HG02588 (cell line): ENCODE data around the gene NOS1AP.

ENCODE experiments used
- ATAC-seq: cut with Tn5 transposase; IDR thresholded peaks from one replicate; pipeline ENCODE4 v1.9.1; 2021; ENCODE audit warnings: mild to moderate bottlenecking, moderate library complexity; ENCODE audit not compliant: unreplicated experiment

Gene NOS1AP

DNA sequence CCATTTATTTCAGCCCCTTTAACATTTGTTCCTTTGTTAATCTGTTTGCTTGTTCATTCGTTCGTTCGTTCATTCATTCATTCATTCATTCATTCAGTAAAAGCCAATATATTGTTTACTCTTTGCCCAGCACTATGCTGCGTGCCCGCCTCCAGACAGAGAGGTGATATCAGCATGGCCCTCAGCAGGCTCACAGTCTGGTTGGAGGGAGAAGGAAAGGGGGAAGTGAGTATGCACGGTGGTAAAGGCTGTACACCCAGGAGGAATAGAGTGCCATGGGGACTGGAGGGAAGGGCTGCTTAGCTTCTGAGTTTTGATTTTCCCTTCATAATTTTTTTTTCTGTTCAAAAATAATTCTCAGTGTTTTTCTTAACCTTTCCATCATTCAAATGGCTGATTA is 144.7 kb downstream of the NOS1AP start:
- no peak for ATAC-seq

DNA sequence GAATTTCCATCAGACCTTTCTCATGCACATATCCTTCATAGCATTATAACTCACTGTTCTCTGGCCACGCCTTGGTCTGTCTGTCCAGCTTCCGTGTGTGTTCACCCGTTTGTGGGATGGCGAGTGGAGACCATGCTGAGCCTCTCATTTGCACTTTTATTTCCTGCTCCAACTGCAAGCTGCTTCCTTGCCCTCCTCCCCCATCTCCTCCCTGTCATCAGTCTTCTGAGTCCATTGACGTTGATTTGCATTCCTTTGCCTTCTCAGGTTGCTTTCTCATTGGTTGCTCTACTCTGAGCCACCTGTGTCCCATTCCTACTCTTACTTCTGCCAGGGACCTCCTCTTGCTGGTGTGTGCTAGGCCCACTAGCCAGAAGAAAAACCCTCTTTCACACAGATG is 146.4 kb downstream of the NOS1AP start:
- ATAC-seq, result no peak

DNA sequence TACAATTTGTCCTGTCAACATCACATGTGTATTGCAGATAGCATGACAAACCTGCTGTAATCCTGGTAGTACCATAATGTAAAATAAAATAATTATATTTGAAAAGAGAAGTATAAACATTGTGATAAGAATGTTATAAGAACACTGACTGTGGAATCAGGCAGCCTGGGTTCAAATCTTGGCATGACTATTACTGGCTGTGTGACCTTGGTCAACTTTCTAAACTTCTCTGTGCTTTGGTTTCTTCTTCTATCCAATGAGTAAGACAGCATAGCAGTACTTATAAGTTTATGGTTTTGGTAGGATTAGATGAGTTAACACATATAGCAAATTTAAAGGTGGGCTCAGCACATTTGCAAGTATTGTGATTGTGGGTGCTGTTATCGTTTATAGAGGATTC is 147.1 kb downstream of the NOS1AP start:
- ATAC-seq, result no peak

- no peak for ATAC-seq
Measured at GRCh38 chr1:162217706-162218105, 148.2 kb downstream of the NOS1AP start.

DNA sequence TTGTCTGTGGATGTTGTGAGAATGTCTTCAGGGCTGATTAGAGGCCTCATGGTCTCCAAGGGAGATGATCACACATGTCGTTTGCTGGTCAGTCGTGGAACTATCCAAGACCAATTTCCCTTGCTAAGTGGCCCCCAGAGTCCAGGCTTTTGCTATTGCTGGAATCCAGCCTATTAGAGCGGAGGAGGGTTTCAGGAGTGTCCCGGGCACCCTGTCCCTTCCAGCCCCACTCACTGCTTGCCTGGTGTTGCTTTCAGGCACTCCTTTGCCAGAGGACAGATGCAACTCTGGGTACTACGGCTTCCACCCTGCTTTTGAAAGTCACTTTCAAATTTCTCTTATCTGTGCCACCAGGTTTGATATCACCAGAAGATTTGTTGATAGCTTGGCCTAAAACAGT is 149.1 kb downstream of the NOS1AP start:
- no peak for ATAC-seq

DNA sequence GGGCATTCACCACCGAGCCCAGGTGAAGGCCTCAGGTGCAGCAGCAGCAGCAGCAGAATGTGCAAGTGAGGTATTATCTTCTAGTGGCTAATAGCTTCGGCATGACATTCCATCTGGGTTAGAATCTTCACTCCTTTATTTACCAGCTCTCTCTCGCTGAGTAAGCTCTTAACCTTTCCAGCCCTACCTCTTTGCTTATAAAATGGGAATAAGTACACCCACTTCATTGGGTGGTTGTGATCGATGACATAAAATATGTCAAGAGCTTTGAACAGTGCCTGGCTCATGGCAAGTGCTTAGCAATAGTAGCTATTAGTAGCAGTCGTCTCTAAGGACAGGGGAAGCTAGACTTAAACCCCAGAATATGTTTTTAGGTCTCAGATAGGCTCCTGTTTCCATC is 149.5 kb downstream of the NOS1AP start:
- no peak for ATAC-seq

DNA sequence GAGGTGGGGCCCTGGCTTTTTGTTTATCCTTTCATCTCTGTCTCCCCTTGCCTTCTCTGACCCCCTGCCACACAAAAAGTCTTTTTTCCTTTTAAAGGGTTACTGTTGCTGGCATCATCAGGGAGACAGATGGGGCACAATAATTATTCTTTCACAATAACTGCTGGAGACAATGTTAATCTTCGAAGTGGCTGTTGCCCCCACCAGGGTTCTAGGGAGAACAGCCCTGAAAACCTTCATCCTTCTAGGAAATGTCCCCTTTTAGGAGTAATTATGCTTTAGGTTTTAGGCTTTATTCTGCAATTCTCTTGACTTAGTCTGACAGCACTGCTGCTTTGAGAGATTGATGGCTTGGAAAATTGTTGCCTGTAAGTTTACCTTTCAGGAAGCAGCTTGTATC is 150.0 kb downstream of the NOS1AP start:
- no peak for ATAC-seq

DNA sequence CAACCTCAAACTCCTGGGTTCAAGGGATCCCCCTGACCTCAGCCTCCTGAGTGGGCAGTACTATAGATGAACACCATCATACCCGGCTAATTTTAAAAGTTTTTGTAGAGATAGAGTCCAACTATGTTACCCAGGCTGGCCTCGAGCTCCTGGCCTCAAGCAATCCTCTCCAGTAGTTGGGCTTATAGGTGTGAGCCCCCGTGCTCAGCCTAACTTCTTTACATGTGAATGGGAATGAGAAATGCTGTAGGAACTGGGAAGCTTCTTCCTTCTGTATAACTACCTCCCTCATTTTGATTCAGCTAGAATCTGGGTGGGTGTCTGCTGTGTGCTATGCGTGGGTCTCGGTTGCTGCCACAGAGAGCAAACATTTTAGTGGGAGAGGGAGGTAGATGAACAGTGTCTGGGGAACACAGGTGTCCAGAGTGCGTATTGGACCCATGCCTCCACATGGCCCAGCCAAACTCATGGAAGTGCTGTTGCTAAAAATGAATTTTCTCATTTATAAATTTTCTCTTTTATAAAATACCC is 150.6 kb downstream of the NOS1AP start:
- no peak for ATAC-seq

GRCh38 chr1:162222014-162222413 is 152.5 kb downstream of the NOS1AP start:
- ATAC-seq, result no peak

DNA sequence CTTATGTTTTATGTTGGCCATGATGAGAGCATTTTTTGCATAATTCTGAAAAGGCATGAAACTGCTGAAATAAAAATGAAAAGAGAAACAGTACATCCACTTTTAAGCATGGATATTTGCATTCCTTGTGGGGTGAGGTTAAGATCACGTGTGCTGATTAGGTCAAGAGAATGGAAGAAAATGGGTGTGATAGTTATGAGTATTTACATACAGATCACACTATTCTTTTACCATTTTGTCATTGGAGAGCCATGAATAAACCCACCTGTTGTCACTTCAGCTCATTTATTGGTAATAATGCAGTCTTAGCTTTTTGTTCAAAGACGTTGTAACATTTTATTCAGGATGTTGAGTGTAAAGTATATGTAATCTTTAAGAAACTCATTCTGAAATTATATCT is 153.2 kb downstream of the NOS1AP start:
- no peak for ATAC-seq

GRCh38 chr1:162223488-162223887 is 154.0 kb downstream of the NOS1AP start:
- no peak for ATAC-seq

DNA sequence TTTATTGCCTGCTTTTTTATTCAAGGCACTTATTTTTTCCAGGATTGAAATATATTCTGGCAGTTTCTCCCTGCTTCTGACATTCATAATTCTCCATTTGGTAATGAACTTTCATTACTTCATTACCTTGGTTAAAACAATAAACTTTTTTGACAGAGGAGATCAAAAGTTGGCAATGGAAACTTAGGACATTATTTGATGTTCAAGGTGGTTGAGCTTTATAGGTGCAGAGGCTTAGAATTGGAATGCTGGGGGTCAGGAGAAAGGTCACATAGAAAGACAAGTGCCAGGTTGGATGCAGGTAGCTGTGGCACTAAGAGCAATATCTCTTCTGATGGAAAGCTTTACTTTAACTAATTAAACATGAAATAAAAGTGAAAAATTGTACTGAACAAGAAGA is 154.8 kb downstream of the NOS1AP start:
- ATAC-seq, result no peak

GRCh38 chr1:162228586-162228985 is 159.1 kb downstream of the NOS1AP start:
- no peak for ATAC-seq

DNA sequence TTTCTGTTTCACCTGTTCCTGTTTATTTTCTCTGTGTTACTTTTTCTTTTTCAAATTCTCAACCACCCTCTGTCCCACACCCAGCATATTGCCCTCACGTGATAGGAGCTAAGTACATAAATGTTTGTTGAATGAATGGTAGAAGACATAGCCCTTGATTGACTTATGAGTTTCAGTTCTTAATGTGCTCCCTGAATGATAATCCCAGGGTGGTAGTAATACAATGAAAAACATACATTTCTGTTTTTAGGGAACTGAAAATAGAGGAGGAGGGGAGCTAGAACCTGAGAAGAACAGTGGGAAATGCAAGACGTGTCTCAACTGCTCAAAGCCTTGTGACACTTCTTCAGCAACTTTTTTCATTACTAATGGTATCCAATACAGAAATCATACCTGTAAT is 160.1 kb downstream of the NOS1AP start:
- no peak for ATAC-seq

- no peak for ATAC-seq
Measured at GRCh38 chr1:162230096-162230495, 160.6 kb downstream of the NOS1AP start.

DNA sequence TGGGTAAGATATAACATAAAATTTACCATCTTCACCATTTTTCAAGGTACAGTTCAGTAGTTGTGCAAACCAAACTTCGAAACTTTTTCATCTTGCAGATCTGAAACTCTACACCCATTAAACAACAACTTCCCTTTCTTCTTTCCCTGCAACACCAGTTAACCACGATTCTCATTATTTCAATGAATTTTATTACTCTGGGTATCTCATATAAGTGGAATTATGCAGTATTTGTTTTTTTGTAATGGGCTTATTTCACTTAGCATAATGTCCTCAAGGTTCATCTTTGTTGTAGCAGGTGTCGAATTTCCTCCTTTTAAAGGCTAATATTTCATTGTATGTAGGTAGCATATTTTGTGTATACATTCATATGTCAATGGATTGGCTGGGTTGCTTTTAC is 161.0 kb downstream of the NOS1AP start:
- no peak for ATAC-seq

- no peak for ATAC-seq
Measured at GRCh38 chr1:162232034-162232711, 162.7 kb downstream of the NOS1AP start.

GRCh38 chr1:162233066-162233465 is 163.6 kb downstream of the NOS1AP start:
- ATAC-seq, result no peak

DNA sequence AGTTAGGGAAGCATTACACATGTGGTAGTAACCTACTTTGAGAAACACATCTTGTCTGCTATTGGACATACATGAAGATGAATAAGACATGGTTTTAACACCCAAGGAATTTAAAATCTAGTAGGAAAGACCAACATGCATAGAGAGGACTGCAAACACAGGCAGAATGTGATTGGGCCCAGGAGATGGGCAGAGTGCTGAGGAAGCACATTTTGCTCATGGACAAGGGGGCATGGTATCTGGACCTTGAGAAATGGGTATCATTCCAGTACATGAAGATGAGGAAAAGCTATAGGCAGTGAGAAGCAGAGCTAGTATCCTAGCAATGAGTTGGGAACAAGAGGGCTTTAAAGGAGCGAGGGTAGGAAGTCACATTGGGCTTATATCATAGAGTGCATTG is 164.4 kb downstream of the NOS1AP start:
- no peak for ATAC-seq

DNA sequence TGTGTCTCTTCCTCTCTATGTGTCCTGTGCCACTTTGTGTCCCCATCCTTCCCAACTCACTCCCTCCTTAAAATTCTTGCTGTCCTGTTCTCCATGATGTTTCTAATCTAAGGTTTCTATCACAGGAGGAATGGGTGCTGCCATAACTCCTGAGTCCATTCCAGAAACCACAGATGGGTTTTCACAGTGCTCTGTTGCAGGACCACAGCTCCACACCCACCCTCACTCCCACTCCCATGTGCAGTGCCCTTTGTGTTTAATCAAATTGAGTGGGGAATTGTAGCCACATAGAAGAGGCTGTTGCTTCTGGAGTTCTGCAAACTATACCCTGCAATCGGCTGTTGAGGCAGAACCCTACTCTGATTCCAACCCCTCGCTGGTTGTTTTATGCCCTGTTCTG is 165.1 kb downstream of the NOS1AP start:
- no peak for ATAC-seq

DNA sequence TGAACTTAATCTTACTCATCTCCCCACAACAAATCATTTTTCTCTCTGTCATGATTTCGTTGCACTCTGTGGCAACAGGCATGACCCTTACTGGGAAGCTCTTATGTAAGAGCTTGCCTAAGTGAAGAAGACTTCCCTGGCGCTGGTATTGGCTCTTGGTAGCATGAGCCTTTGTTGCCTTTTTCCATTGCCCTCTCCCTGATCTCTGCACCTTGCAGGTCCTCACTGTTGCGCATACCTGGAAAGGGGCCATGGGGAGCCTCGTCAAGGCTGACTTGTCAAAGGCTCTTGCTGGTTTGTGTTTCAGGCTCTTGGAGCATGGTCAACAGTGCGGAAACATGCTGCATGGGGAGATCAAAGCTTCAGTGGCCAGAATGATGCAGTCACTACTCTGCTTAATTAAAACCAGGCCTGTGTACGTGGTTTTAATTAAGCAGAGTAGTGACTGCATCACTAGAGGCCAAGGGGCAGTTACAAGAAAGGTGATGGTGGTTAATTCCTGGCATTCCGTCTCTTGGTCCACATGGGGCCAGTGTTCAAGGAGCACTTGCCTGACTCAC is 165.8 kb downstream of the NOS1AP start:
- no peak for ATAC-seq

GRCh38 chr1:162236201-162236600 is 166.7 kb downstream of the NOS1AP start:
- no peak for ATAC-seq

GRCh38 chr1:162236618-162237017 is 167.1 kb downstream of the NOS1AP start:
- no peak for ATAC-seq
